Keratinocyte (primary cell): ENCODE data around the gene BCAR3.

Source experiments
- CTCF ChIP-seq, 3 experiments: IDR thresholded peaks in 1 of 3; conservative IDR thresholded peaks in 1 of 3; optimal IDR thresholded peaks in 1 of 3; 2 replicates in 2 of 3; 3 replicates in 1 of 3; pipeline versions ENCODE3 to v1.5.1; 2011; ENCODE audit warnings: low read length in 3 of 3, mild to moderate bottlenecking in 3 of 3, moderate library complexity in 2 of 3, control low read depth in 1 of 3, inconsistent platforms in 1 of 3; ENCODE audit not compliant: insufficient read depth in 2 of 3; ENCODE audit errors: extremely low read depth in 1 of 3
- EZH2 ChIP-seq: IDR thresholded peaks from one replicate; pipeline ENCODE4 v1.6.1; 2012; ENCODE audit warnings: inconsistent platforms, mild to moderate bottlenecking, low read length, moderate library complexity

GRCh38 chr1:93516164-93516563, 165.5 kb downstream of the BCAR3 start:
- TF ChIP-seq CTCF (optimal IDR thresholded peaks at IDR 0.05 in 1 of 3, IDR thresholded peaks at IDR 0.05 in 1 of 3, conservative IDR thresholded peaks at IDR 0.05 in 1 of 3; ENCODE audit: extremely low read depth in 1 of 3, insufficient read depth in 2 of 3, low read length in 3 of 3), result no peak
- no peak for TF ChIP-seq EZH2
